Gastrocnemius medialis (tissue), 4 donors: ENCODE results near the gene CUX1.

ENCODE experiments used
- CTCF ChIP-seq, 5 experiments: fragments of 450-650 bp in 3 of 5; fragments of 200-600 bp in 2 of 5; sonication (generic) in 2 of 5; IDR thresholded peaks in 4 of 5; conservative IDR thresholded peaks in 1 of 5; 1 replicate in 4 of 5; 2 replicates in 1 of 5; pipeline ENCODE4 v1.5.1; 2016 to 2019; ENCODE audit warnings: antibody characterized with exemption in 5 of 5, mild to moderate bottlenecking in 3 of 5, moderate library complexity in 3 of 5
- POLR2A ChIP-seq, 2 donors: fragments of 450-650 bp; IDR thresholded peaks; one replicate each; pipeline ENCODE4 v1.6.1; 2017; ENCODE audit warnings: antibody characterized with exemption in 2 of 2, mild to moderate bottlenecking in 2 of 2, moderate library complexity in 2 of 2

- TF ChIP-seq CTCF (IDR thresholded peaks at IDR 0.05 in 4 of 5, conservative IDR thresholded peaks at IDR 0.05 in 1 of 5) (no peak), POLR2A (IDR thresholded peaks at IDR 0.05) (no peak)
Observed at GRCh38 chr7:102306916-102307677, 489.7 kb downstream of the CUX1 start.
